GM23338 (cell line): ENCODE results near the gene ADPRHL1. TPM values are rescaled to one million over a fixed set of nuclear protein-coding genes. Genes with fewer than 3 reads are reported as not detected.

Experiments
- ATAC-seq: fragments of 200-7000 bp; cut with Tn5 transposase; 3 replicates; pipeline ENCODE4 v1.9.1; 2020
- DNase-seq: peaks from one replicate; pipeline ENCODE4 v3.0.0-alpha.2; 2015; ENCODE audit warnings: low spot score
- H2AFZ ChIP-seq: fragments of 200-600 bp; sonication (generic); 2 replicates; pipeline ENCODE4 v1.8.0; 2016; ENCODE audit warnings: antibody characterized with exemption, mild to moderate bottlenecking, moderate library complexity
- H3F3A ChIP-seq: fragments of 200-600 bp; sonication (generic); replicated peaks from 2 replicates; pipeline ENCODE4 v1.8.0; 2017; ENCODE audit warnings: antibody characterized with exemption, mixed run types, low read depth
- H3K27ac ChIP-seq: fragments of 200-600 bp; sonication (generic); 2 replicates; pipeline ENCODE4 v1.6.1; 2016; ENCODE audit warnings: low read depth
- H3K27me3 ChIP-seq: fragments of 200-600 bp; sonication (generic); 2 replicates; pipeline ENCODE4 v1.8.0; 2016; ENCODE audit warnings: mild to moderate bottlenecking, mixed run types, moderate library complexity; ENCODE audit not compliant: insufficient read depth
- H3K36me3 ChIP-seq: fragments of 200-600 bp; sonication (generic); 2 replicates; pipeline ENCODE4 v1.8.0; 2016; ENCODE audit warnings: mild to moderate bottlenecking; ENCODE audit not compliant: insufficient read depth
- H3K4me1 ChIP-seq: fragments of 200-600 bp; sonication (generic); 2 replicates; pipeline ENCODE4 v1.8.0; 2016; ENCODE audit warnings: mild to moderate bottlenecking, moderate library complexity; ENCODE audit not compliant: insufficient read depth
- H3K4me2 ChIP-seq: fragments of 200-600 bp; sonication (generic); 2 replicates; pipeline ENCODE4 v1.7.1; 2017; ENCODE audit warnings: mixed run types
- H3K4me3 ChIP-seq: fragments of 200-600 bp; sonication (generic); 2 replicates; pipeline ENCODE4 v1.6.1; 2016; ENCODE audit warnings: mixed run types
- H3K79me2 ChIP-seq: fragments of 200-600 bp; sonication (generic); replicated peaks from 2 replicates; pipeline ENCODE4 v1.8.0; 2017; ENCODE audit warnings: mild to moderate bottlenecking; ENCODE audit not compliant: insufficient read depth
- H3K9me2 ChIP-seq: fragments of 200-600 bp; sonication (generic); 2 replicates; pipeline ENCODE4 v1.8.0; 2017; ENCODE audit not compliant: insufficient read depth
- H4K20me1 ChIP-seq: fragments of 200-600 bp; sonication (generic); replicated peaks from 2 replicates; pipeline ENCODE4 v1.8.0; 2017; ENCODE audit warnings: mild to moderate bottlenecking; ENCODE audit not compliant: insufficient read depth
- H3K27ac Mint-ChIP-seq: 2 replicates; pipeline ENCODE4 v1.8.0; 2020; ENCODE audit warnings: inconsistent platforms, mild to moderate bottlenecking, moderate library complexity, mixed read lengths
- H3K27me3 Mint-ChIP-seq: 3 replicates; pipeline ENCODE4 v1.8.0; 2022; ENCODE audit warnings: low read depth, mild to moderate bottlenecking, moderate library complexity, mixed read lengths, inconsistent platforms; ENCODE audit not compliant: insufficient read depth, poor library complexity
- H3K36me3 Mint-ChIP-seq: 3 replicates; pipeline ENCODE4 v1.8.0; 2021; ENCODE audit warnings: low read depth, mild to moderate bottlenecking, inconsistent platforms, moderate library complexity, mixed read lengths
- H3K4me1 Mint-ChIP-seq: 3 replicates; pipeline ENCODE4 v1.8.0; 2020; ENCODE audit warnings: mild to moderate bottlenecking, inconsistent platforms, mixed read lengths
- H3K4me3 Mint-ChIP-seq: 3 replicates; pipeline ENCODE4 v1.8.0; 2021; ENCODE audit warnings: moderate library complexity, mild to moderate bottlenecking, inconsistent platforms, mixed read lengths
- H3K9me3 Mint-ChIP-seq: 3 replicates; pipeline ENCODE4 v1.8.0; 2020; ENCODE audit warnings: moderate library complexity, mild to moderate bottlenecking, inconsistent platforms, mixed read lengths
- CTCF ChIP-seq, 2 experiments: fragments of 200-600 bp in 1 of 2; sonication (generic) in 1 of 2; conservative IDR thresholded peaks; 2 replicates each; pipeline versions ENCODE4 v1.5.1 to v1.6.1; 2016 to 2017; ENCODE audit warnings: antibody characterized with exemption in 2 of 2, low read depth in 2 of 2, mild to moderate bottlenecking in 2 of 2, moderate library complexity in 1 of 2
- EZH2 ChIP-seq: fragments of 200-600 bp; sonication (generic); IDR thresholded peaks from one replicate; pipeline ENCODE4 v1.8.0; 2017; ENCODE audit warnings: antibody characterized with exemption, mild to moderate bottlenecking, low read depth; ENCODE audit not compliant: unreplicated experiment
- JUNB ChIP-seq: IDR thresholded peaks from one replicate; pipeline ENCODE4 v1.6.1; 2016; ENCODE audit warnings: antibody characterized with exemption; ENCODE audit not compliant: unreplicated experiment
- REST ChIP-seq: IDR thresholded peaks from one replicate; pipeline ENCODE4 v1.6.1; 2018; ENCODE audit warnings: antibody characterized with exemption; ENCODE audit not compliant: unreplicated experiment
- ZNF114 ChIP-seq: fragments of 250-450 bp; sonication (Bioruptor Pico); IDR thresholded peaks from 2 replicates; pipeline ENCODE4 v1.5.0; 2020; ENCODE audit warnings: mild to moderate bottlenecking, moderate library complexity
- ZNF331 ChIP-seq: fragments of 250-450 bp; sonication (Bioruptor Pico); IDR thresholded peaks from 2 replicates; pipeline ENCODE4 v1.5.0; 2020; ENCODE audit warnings: low read depth, mild to moderate bottlenecking, moderate library complexity
- polyA plus RNA-seq: library from polyadenylated mRNA; unstranded; fragments of >200 nt; fragmentation: Nextera tagmentation; extraction: Ambion mirVana; gene quantifications from 2 replicates; pipeline ENCODE4 v1.2.1, GENCODE V29; 2016
- total RNA-seq: library from RNA; depleted of rRNA; stranded (reverse); fragments of >200 nt; shearing (Covaris generic); gene quantifications from 2 replicates; pipeline ENCODE4 v1.2.3, GENCODE V29; 2014
- TF ChIP-seq, protein P1 (sequence below): IDR thresholded peaks from 2 replicates; pipeline ENCODE4 v1.6.1; 2016; ENCODE audit warnings: antibody characterized with exemption

The ADPRHL1 gene
- total and polyA plus RNA-seq, 2 experiments from 2014 or later: 0.80 to 1.0 TPM

DNA sequence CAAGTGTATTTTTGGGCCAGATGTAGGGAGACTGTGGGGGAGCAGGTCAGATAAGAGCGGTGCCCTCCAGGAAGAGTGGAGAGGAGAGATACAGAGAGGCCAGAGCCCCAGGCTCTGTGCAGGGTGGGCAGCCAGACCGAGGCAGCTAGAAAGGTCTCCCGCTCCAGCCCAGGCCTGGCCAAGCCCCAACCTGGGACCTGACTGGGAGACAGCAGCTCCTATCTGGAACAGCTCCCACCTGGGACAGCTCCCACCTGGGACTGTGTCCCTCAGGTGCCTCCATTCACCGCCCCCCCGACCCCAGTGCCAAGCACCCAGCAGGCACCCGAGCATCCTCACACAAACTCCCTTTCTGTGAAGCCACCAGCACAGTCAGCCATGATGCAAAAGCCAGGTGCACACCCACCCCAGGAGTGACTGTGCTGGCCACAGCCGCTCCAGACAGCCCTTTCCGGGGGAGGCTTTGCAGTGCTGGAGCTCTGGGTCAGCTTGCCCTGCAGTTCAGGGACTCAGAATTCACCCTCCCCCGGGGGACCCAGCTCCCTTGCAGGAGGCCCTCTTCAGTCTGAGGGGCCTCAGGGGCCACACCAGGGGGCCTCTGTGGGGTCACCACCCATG lies 87.2 kb downstream of the ADPRHL1 start:
- H3K9me2 ChIP-seq: no peaks in the 10 kb centered on the region
- peaks cover 15% of the 10 kb centered on the region; the same call in 1 of the 2 replicates for H3K4me1 ChIP-seq
- H3K36me3 Mint-ChIP-seq: peaks cover 8% of the 10 kb centered on the region; the same call in 2 of the 3 replicates
- H3K27me3 ChIP-seq: no peaks in the 10 kb centered on the region
- no peak overlapping the region for H3K4me3 Mint-ChIP-seq
- H3K27me3 Mint-ChIP-seq: peaks cover 9% of the 10 kb centered on the region
- peaks cover 24% of the 10 kb centered on the region for H3K4me1 Mint-ChIP-seq
- H3K27ac ChIP-seq: no peak overlapping the region
- DNase-seq (no peak), ATAC-seq (peak; percentile 10)
- peaks cover 16% of the 10 kb centered on the region for H4K20me1 ChIP-seq
- peak overlapping the region; percentile 65; the same call in 1 of the 2 replicates for H3K27ac Mint-ChIP-seq
- H3K36me3 ChIP-seq: no peaks in the 10 kb centered on the region; the same call in 1 of the 2 replicates
- no peak overlapping the region; the same call in 1 of the 2 replicates for H3K4me2 ChIP-seq
- H3K9me3 Mint-ChIP-seq: peaks cover 8% of the 10 kb centered on the region
- peaks cover 27% of the 10 kb centered on the region for H3K79me2 ChIP-seq
- H2AFZ ChIP-seq: peak overlapping the region; percentile 14; the same call in 1 of the 2 replicates
- H3F3A ChIP-seq: 0 out of 2 replicates have a peak, but pooled peaks cover 11% of the 10 kb centered on the region
- TF ChIP-seq REST: peak; percentile 43
- TF ChIP-seq, protein P1, sequence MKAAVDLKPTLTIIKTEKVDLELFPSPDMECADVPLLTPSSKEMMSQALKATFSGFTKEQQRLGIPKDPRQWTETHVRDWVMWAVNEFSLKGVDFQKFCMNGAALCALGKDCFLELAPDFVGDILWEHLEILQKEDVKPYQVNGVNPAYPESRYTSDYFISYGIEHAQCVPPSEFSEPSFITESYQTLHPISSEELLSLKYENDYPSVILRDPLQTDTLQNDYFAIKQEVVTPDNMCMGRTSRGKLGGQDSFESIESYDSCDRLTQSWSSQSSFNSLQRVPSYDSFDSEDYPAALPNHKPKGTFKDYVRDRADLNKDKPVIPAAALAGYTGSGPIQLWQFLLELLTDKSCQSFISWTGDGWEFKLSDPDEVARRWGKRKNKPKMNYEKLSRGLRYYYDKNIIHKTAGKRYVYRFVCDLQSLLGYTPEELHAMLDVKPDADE: no peak
- TF ChIP-seq JUNB: no peak
- TF ChIP-seq EZH2: no peak
- TF ChIP-seq CTCF (conservative IDR thresholded peaks at IDR 0.05; ENCODE audit: low read depth in 2 of 2): no peak
- H3K4me3 ChIP-seq: no peak overlapping the region

DNA sequence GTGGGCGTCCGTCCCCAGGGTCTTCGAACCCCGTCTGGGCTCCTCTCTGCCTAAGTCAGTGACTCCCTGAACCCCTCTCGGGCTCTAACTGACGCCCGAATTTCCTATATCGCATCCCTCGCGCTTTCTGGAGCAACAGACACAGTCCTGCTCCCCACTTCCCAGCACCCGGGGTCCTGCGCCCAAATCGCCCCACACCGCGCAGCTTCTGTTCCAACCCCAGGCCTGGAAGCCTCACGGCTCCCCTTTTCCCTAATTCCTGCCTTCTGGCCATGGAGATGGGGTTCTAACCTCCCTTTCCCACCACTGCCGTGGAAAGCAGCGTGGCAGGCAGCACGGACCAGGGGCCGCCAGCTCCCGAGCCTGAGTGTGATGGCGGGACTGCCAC lies 87.7 kb downstream of the ADPRHL1 start:
- H3K27ac ChIP-seq: no peak overlapping the region
- H3K36me3 ChIP-seq: no peaks in the 10 kb centered on the region; the same call in 1 of the 2 replicates
- H3K27me3 ChIP-seq: no peaks in the 10 kb centered on the region
- no peak overlapping the region for H3K4me3 ChIP-seq
- H3F3A ChIP-seq: 0 out of 2 replicates have a peak, but pooled peaks cover 12% of the 10 kb centered on the region
- Mint-ChIP-seq H3K27ac (peak overlapping the region; percentile 65), H3K4me1 (peaks cover 24% of the 10 kb centered on the region), H3K9me3 (peaks cover 5% of the 10 kb centered on the region), H3K4me3 (peak overlapping the region; percentile 14; the same call in 1 of the 3 replicates), H3K27me3 (peaks cover 6% of the 10 kb centered on the region), H3K36me3 (peaks cover 10% of the 10 kb centered on the region; the same call in 2 of the 3 replicates)
- peak overlapping the region; percentile 14; the same call in 1 of the 2 replicates for H2AFZ ChIP-seq
- H3K4me1 ChIP-seq: peaks cover 15% of the 10 kb centered on the region; the same call in 1 of the 2 replicates
- H3K4me2 ChIP-seq: no peak overlapping the region
- no peak for DNase-seq
- H3K9me2 ChIP-seq: no peaks in the 10 kb centered on the region
- H3K79me2 ChIP-seq: peaks cover 32% of the 10 kb centered on the region
- ATAC-seq: no peak
- H4K20me1 ChIP-seq: peaks cover 21% of the 10 kb centered on the region
- TF ChIP-seq ZNF114 (no peak), CTCF (conservative IDR thresholded peaks at IDR 0.05; ENCODE audit: low read depth in 2 of 2) (no peak), ZNF331 (CRISPR knock-in tag) (no peak), EZH2 (no peak), REST (no peak), JUNB (no peak)
- TF ChIP-seq, protein P1: no peak
